ENCODE data around the gene NGRN. TPM values are rescaled to one million over a fixed set of nuclear protein-coding genes. Genes with fewer than 3 reads are reported as not detected.

Gene NGRN
- total RNA-seq, 6 donors from 2014 or later, result 35.6 to 74.2 (median 62.6) TPM

DNA sequence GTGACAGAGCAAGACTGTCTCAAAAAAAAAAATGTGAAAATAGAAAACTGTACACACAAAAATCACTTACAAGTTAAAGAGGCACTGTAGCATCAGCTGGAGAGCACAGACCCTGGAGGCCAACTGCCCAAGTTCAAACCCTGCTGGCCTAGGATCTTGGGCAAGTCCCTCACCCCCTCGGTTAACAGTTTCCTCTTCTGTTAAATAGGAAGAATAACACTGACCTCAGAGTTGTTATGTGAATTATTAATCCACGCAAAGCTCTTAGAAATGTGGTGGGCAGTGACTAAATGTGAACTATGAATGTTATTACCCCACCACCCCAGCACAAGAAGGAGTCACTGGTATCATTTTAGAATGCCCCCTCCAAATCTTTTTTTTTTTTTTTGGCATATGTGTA is 42.9 kb upstream of the NGRN start:
- WGBS, 2 donors, result 72 to 75% methylated on average over 2 of the region's 2 CpGs
- H3K36me3 ChIP-seq, result peaks cover 14 to 80% (median 48%) of the 10 kb centered on the region in 4 donors
- DNase-seq, result no peak
- H3K27me3 ChIP-seq, result no peaks in the 10 kb centered on the region
- TF ChIP-seq CTCF (IDR thresholded peaks at IDR 0.05), result no peak
- no peak for TF ChIP-seq POLR2AphosphoS5 (IDR thresholded peaks at IDR 0.05)
- no peaks in the 10 kb centered on the region for H3K9me3 ChIP-seq
- H3K27ac ChIP-seq, result no peak overlapping the region
- ATAC-seq (ENCODE audit: low FRiP score in 2 of 2), result no peak
- H3K4me3 ChIP-seq, result no peak overlapping the region
- H3K4me1 ChIP-seq, result peaks cover 7 to 26% (median 7%) of the 10 kb centered on the region in 4 donors

- Histone ChIP-seq H3K4me3 (no peak overlapping the region), H3K27ac (no peak overlapping the region), H3K9me3 (no peaks in the 10 kb centered on the region), H3K27me3 (no peaks in the 10 kb centered on the region), H3K36me3 (peaks cover 25 to 80% (median 56%) of the 10 kb centered on the region in 4 donors), H3K4me1 (peaks cover 7 to 26% (median 7%) of the 10 kb centered on the region in 4 donors)
- WGBS, 2 donors, result 95 to 97% methylated on average over 16 to 22 of the region's 22 CpGs
- TF ChIP-seq EP300 (IDR thresholded peaks at IDR 0.05) (no peak), CTCF (IDR thresholded peaks at IDR 0.05) (no peak), POLR2A (IDR thresholded peaks at IDR 0.05) (no peak), POLR2AphosphoS5 (IDR thresholded peaks at IDR 0.05) (no peak)
- DNase-seq (no peak), ATAC-seq (ENCODE audit: low FRiP score in 2 of 2) (no peak)
These were observed 41.9 kb upstream of the NGRN start for GRCh38 chr15:90223441-90224165.

DNA sequence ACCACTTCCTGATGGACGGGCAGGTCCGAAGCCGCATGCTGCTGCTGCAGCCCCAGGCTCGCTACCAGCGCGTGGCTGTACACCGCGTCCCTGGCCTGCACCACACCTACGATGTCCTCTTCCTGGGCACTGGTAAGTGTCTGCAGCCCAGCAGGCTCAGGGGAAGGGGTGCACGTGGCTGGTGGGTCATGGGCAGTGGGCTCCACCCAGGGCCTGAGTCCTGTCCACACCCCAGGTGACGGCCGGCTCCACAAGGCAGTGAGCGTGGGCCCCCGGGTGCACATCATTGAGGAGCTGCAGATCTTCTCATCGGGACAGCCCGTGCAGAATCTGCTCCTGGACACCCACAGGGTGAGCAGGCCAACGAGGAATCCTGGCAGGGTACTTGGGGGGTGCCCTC is 40.4 kb upstream of the NGRN start:
- 93 to 100% methylated on average over 5 to 17 of the region's 17 CpGs for WGBS, 2 donors

DNA sequence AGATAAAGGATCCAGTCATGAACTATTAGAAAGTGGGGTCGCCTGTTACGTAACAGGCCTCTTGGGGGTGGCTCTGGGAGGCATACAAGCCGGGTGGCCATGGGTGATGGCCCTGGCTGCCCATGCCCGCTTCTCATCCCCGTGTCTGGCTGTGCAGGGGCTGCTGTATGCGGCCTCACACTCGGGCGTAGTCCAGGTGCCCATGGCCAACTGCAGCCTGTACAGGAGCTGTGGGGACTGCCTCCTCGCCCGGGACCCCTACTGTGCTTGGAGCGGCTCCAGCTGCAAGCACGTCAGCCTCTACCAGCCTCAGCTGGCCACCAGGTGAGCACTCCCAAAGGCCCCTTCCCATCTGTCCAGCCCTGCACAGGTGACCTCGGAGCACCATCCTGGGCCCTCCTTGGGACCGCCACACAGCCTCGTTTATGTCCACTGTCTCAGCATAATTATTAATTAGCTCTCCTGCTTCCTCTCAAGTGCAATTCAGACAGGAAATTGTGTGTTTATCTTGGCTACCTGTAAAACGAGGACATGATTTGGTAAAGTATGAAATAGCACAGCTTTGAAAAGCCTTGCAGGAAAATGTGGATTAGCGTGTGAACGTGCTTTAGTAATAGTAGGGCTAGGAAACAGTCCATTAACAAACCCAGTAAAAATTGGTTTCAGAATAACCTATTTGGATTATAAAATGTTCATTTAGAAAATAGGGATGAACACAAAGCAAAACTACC is 39.8 kb upstream of the NGRN start:
- 72 to 80% methylated on average over 15 to 18 of the region's 18 CpGs for WGBS, 2 donors
- Histone ChIP-seq H3K36me3 (peaks cover 25 to 94% (median 77%) of the 10 kb centered on the region in 4 donors), H3K27ac (no peak overlapping the region), H3K9me3 (no peaks in the 10 kb centered on the region), H3K27me3 (no peaks in the 10 kb centered on the region), H3K4me3 (no peak overlapping the region), H3K4me1 (peaks cover 8 to 32% (median 13%) of the 10 kb centered on the region in 4 donors)
- ATAC-seq (ENCODE audit: low FRiP score in 2 of 2) (no peak), DNase-seq (no peak)
- TF ChIP-seq POLR2AphosphoS5 (IDR thresholded peaks at IDR 0.05) (no peak), EP300 (IDR thresholded peaks at IDR 0.05) (no peak), POLR2A (IDR thresholded peaks at IDR 0.05) (no peak), CTCF (IDR thresholded peaks at IDR 0.05) (no peak)

More for the DNA sequence above, 40.4 kb upstream of the NGRN start:
- DNase-seq, result no peak
- peaks cover 25 to 91% (median 70%) of the 10 kb centered on the region in 4 donors for H3K36me3 ChIP-seq
- H3K4me3 ChIP-seq, result no peak overlapping the region
- no peaks in the 10 kb centered on the region for H3K9me3 ChIP-seq
- H3K27me3 ChIP-seq, result no peaks in the 10 kb centered on the region
- peaks cover 5 to 26% (median 8%) of the 10 kb centered on the region in 4 donors for H3K4me1 ChIP-seq
- ATAC-seq (ENCODE audit: low FRiP score in 2 of 2), result no peak
- no peak for TF ChIP-seq EP300 (IDR thresholded peaks at IDR 0.05)
- TF ChIP-seq POLR2A (IDR thresholded peaks at IDR 0.05), result no peak
- TF ChIP-seq CTCF (IDR thresholded peaks at IDR 0.05), result no peak
- no peak for TF ChIP-seq POLR2AphosphoS5 (IDR thresholded peaks at IDR 0.05)
- H3K27ac ChIP-seq, result no peak overlapping the region

All from upper lobe of left lung (tissue), 6 donors.